ENCODE results near the gene TRMT5. TPM values are rescaled to one million over a fixed set of nuclear protein-coding genes. Genes with fewer than 3 reads are reported as not detected.

TRMT5 gene
- total RNA-seq, 4 donors from 2014 or later, result 4.4 to 29.4 (median 11.5) TPM

DNA sequence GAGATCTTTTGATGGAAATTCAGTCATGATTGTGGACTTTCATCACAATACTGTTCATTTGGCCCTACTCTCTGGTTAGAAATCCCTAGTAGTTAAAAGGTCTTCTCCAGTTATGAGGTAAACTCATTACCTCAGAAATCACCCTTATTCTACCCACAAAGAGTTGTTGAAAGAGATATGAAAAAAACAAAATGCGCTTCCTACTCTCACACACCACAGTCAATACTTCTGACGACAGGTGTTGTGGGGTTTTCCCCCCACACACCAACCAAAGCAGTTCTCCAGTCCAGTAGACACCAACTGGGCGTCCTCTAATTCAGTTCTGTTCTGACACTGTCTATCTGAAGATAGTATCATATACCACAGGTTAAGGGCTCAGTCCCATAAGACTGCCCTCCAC lies 54.9 kb downstream of the TRMT5 start:
- Histone ChIP-seq H3K27me3 (no peaks in the 10 kb centered on the region), H3K9me3 (no peaks in the 10 kb centered on the region), H3K27ac (no peak overlapping the region), H3K36me3 (no peaks in the 10 kb centered on the region), H3K4me3 (no peak overlapping the region), H3K4me1 (no peaks in the 10 kb centered on the region)
- TF ChIP-seq POLR2A (IDR thresholded peaks at IDR 0.05) (no peak), CTCF (IDR thresholded peaks at IDR 0.05) (no peak)
- intact Hi-C loops (cut with DNase I; ENCODE audit: low total_unique reads), result no loop called here
- DNase-seq, result no peak

DNA sequence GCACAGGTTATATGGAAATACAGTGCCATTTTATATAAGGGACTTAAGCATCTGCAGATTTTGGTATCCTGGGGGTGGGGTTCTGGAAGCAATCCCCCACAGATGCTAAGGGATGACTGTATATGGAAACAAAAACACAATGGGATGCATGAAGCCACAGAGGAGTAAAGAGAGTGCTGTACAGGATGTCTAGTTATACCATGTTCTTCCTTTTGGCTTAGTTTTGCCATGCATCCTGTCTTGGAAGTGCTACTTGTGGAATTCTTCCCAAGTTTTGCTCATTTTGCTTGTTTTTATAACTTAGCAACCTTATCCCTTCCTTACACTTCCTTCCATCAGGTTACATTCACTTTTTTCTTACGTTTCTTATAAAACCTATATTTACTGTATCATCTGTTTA lies 55.6 kb downstream of the TRMT5 start:
- no peak for DNase-seq
- no peaks in the 10 kb centered on the region for H3K36me3 ChIP-seq
- H3K27me3 ChIP-seq, result no peaks in the 10 kb centered on the region
- H3K9me3 ChIP-seq, result no peaks in the 10 kb centered on the region
- no peak for TF ChIP-seq POLR2A (IDR thresholded peaks at IDR 0.05)
- TF ChIP-seq CTCF (IDR thresholded peaks at IDR 0.05), result no peak
- H3K27ac ChIP-seq, result no peak overlapping the region
- H3K4me1 ChIP-seq, result no peaks in the 10 kb centered on the region
- no peak overlapping the region for H3K4me3 ChIP-seq
- intact Hi-C loops (cut with DNase I; ENCODE audit: low total_unique reads), result no loop called here

GRCh38 chr14:60922050-60922449 lies 58.8 kb downstream of the TRMT5 start:
- Histone ChIP-seq H3K27ac (no peak overlapping the region), H3K4me1 (no peaks in the 10 kb centered on the region), H3K36me3 (no peaks in the 10 kb centered on the region), H3K27me3 (no peaks in the 10 kb centered on the region), H3K4me3 (no peak overlapping the region), H3K9me3 (no peaks in the 10 kb centered on the region)
- no peak for TF ChIP-seq CTCF (IDR thresholded peaks at IDR 0.05)
- TF ChIP-seq POLR2A (IDR thresholded peaks at IDR 0.05), result no peak
- DNase-seq, result no peak
- intact Hi-C loops (cut with DNase I; ENCODE audit: low total_unique reads), result no loop called here

Small RNA genes lying within 50 kb of the gene (small RNA-seq; reads per million reads assigned to genes)
- not detected for gene RNU6-398P

Other genes with a start within 250 kb of the TRMT5 start
- 10 to 100 TPM in 3 of 4 donors, 1 to 10 TPM in 1; 4.4 to 69.7 (median 46.9) TPM for gene MNAT1, start 246.3 kb downstream of the TRMT5 start, total RNA-seq
- gene SLC38A6, start 166 bp upstream of the TRMT5 start, total RNA-seq, result 10 to 100 TPM in 3 of 4 donors, 1 to 10 TPM in 1; 2.3 to 57.5 (median 34.8) TPM

Measured in uterus (tissue), 4 donors.